OCI-LY1 (cell line): Measurements from ENCODE around the gene IMMP2L.

Experiments
- H2AFZ ChIP-seq: fragments of 200-600 bp; sonication (generic), shearing (Covaris generic); 2 replicates; pipeline ENCODE4 v1.6.0; 2014; ENCODE audit warnings: antibody characterized with exemption, mild to moderate bottlenecking, low read length
- H3F3A ChIP-seq: fragments of 200-600 bp; sonication (generic), shearing (Covaris generic); 2 replicates; pipeline ENCODE4 v1.6.0; 2014; ENCODE audit warnings: mild to moderate bottlenecking, antibody characterized with exemption, low read length, moderate library complexity; ENCODE audit not compliant: insufficient read depth
- H3K27ac ChIP-seq: fragments of 200-600 bp; sonication (generic); 2 replicates; pipeline ENCODE4 v1.5.1; 2014; ENCODE audit warnings: low read length, mixed run types, mild to moderate bottlenecking, low read depth; ENCODE audit not compliant: poor library complexity, severe bottlenecking
- H3K27me3 ChIP-seq: fragments of 200-600 bp; sonication (generic); 2 replicates; pipeline ENCODE4 v1.6.0; 2014; ENCODE audit warnings: antibody characterized with exemption, mild to moderate bottlenecking, low read length, moderate library complexity; ENCODE audit not compliant: insufficient read depth
- H3K36me3 ChIP-seq: fragments of 200-600 bp; sonication (generic); 2 replicates; pipeline ENCODE4 v1.6.1; 2014; ENCODE audit warnings: mild to moderate bottlenecking, antibody characterized with exemption, low read length, moderate library complexity, mixed read lengths; ENCODE audit not compliant: insufficient read depth
- H3K4me1 ChIP-seq: fragments of 200-600 bp; sonication (generic); 2 replicates; pipeline ENCODE4 v1.5.1; 2014; ENCODE audit warnings: mild to moderate bottlenecking, low read length, moderate library complexity; ENCODE audit not compliant: insufficient read depth, severe bottlenecking
- H3K4me2 ChIP-seq: fragments of 200-600 bp; sonication (generic), shearing (Covaris generic); 2 replicates; pipeline ENCODE4 v1.6.1; 2014; ENCODE audit warnings: low read length
- H3K4me3 ChIP-seq: fragments of 200-600 bp; sonication (generic); 2 replicates; pipeline ENCODE4 v1.5.1; 2014; ENCODE audit warnings: low read length, low read depth, mild to moderate bottlenecking, mixed read lengths; ENCODE audit not compliant: poor library complexity, severe bottlenecking
- H3K79me2 ChIP-seq: fragments of 200-600 bp; shearing (Covaris generic); 2 replicates; pipeline ENCODE4 v1.6.1; 2016; ENCODE audit warnings: mixed run types, low read length, mixed read lengths; ENCODE audit not compliant: insufficient read depth
- H3K9ac ChIP-seq: fragments of 200-600 bp; sonication (generic), shearing (Covaris generic); 2 replicates; pipeline ENCODE4 v1.6.1; 2014; ENCODE audit warnings: mild to moderate bottlenecking, low read length, mixed read lengths
- H3K9me2 ChIP-seq: fragments of 200-600 bp; sonication (generic), shearing (Covaris generic); 2 replicates; pipeline ENCODE4 v1.6.1; 2014; ENCODE audit warnings: low read depth, mild to moderate bottlenecking, low read length, mixed read lengths
- H3K9me3 ChIP-seq: fragments of 200-600 bp; shearing (Covaris generic); 2 replicates; pipeline ENCODE4 v1.6.1; 2014; ENCODE audit warnings: low read length, mixed read lengths
- H4K20me1 ChIP-seq: fragments of 200-600 bp; sonication (generic), shearing (Covaris generic); 2 replicates; pipeline ENCODE4 v1.6.0; 2016; ENCODE audit warnings: mild to moderate bottlenecking, low read length; ENCODE audit not compliant: insufficient read depth
- CTCF ChIP-seq: fragments of 200-600 bp; sonication (generic), shearing (Covaris generic); IDR thresholded peaks from 2 replicates; pipeline ENCODE4 v1.5.1; 2017; ENCODE audit warnings: mild to moderate bottlenecking, antibody characterized with exemption, low read length, moderate library complexity, mixed read lengths
- EZH2 ChIP-seq: fragments of 200-600 bp; sonication (generic), shearing (Covaris generic); IDR thresholded peaks from 2 replicates; pipeline ENCODE4 v1.8.0; 2017; ENCODE audit warnings: borderline replicate concordance, mixed run types, mild to moderate bottlenecking, antibody characterized with exemption, low read length, moderate library complexity, mixed read lengths

Gene IMMP2L

GRCh38 chr7:110994028-110994967 is 568.0 kb downstream of the IMMP2L start:
- Histone ChIP-seq H2AFZ (no peak overlapping the region), H3K9me3 (no peaks in the 10 kb centered on the region), H3F3A (no peaks in the 10 kb centered on the region), H3K9me2 (no peaks in the 10 kb centered on the region), H3K4me2 (no peak overlapping the region), H3K27ac (no peak overlapping the region), H3K27me3 (no peaks in the 10 kb centered on the region), H3K79me2 (no peaks in the 10 kb centered on the region), H3K9ac (no peak overlapping the region), H3K4me3 (no peak overlapping the region), H4K20me1 (no peaks in the 10 kb centered on the region), H3K36me3 (no peaks in the 10 kb centered on the region), H3K4me1 (no peaks in the 10 kb centered on the region)
- no peak for TF ChIP-seq CTCF
- TF ChIP-seq EZH2 = no peak

GRCh38 chr7:110988890-110989501 is 573.3 kb downstream of the IMMP2L start:
- no peaks in the 10 kb centered on the region for H3K36me3 ChIP-seq
- no peaks in the 10 kb centered on the region for H3K9me3 ChIP-seq
- H3K27me3 ChIP-seq = no peaks in the 10 kb centered on the region
- TF ChIP-seq CTCF = no peak
- TF ChIP-seq EZH2 = no peak
- no peaks in the 10 kb centered on the region for H3K4me1 ChIP-seq
- H3K79me2 ChIP-seq = no peaks in the 10 kb centered on the region
- H3K4me2 ChIP-seq = no peak overlapping the region
- H3K9ac ChIP-seq = no peak overlapping the region
- no peak overlapping the region for H3K4me3 ChIP-seq
- no peaks in the 10 kb centered on the region for H4K20me1 ChIP-seq
- H3K27ac ChIP-seq = no peak overlapping the region
- H2AFZ ChIP-seq = no peak overlapping the region
- H3K9me2 ChIP-seq = no peaks in the 10 kb centered on the region
- H3F3A ChIP-seq = no peaks in the 10 kb centered on the region

GRCh38 chr7:110988348-110988747 is 573.9 kb downstream of the IMMP2L start:
- Histone ChIP-seq H3K9me3 (no peaks in the 10 kb centered on the region), H2AFZ (no peak overlapping the region), H3K4me3 (no peak overlapping the region), H3K36me3 (no peaks in the 10 kb centered on the region), H3F3A (no peaks in the 10 kb centered on the region), H3K27ac (no peak overlapping the region), H3K4me1 (no peaks in the 10 kb centered on the region), H3K9ac (no peak overlapping the region), H3K27me3 (no peaks in the 10 kb centered on the region), H3K79me2 (no peaks in the 10 kb centered on the region), H4K20me1 (no peaks in the 10 kb centered on the region), H3K9me2 (no peaks in the 10 kb centered on the region), H3K4me2 (no peak overlapping the region)
- TF ChIP-seq CTCF (no peak), EZH2 (no peak)
